OCI-LY7 (cell line): Measurements from ENCODE around the gene NOTCH4. TPM values are rescaled to one million over a fixed set of nuclear protein-coding genes. Genes with fewer than 3 reads are reported as not detected.
"Not testable (repeated sequence)": the region's sequence is repeated elsewhere in the genome, so short reads cannot be mapped to it uniquely, and the experiment has no call there.

ENCODE experiments used
- BruUV-seq: library from RNA; stranded (reverse); fragments of 400-500 nt; replicated peaks from 2 replicates; lab custom pipeline; 2021; lab: Mats Ljungman, UMichigan
- CTCF ChIA-PET: fragments of 300-600 bp; sonication (Branson Sonifier 250); formaldehyde crosslinking; loops from one replicate; lab custom pipeline; 2022; ENCODE audit warnings: antibody characterized with exemption; ENCODE audit not compliant: unreplicated experiment; lab: Charles Lee
- POLR2A ChIA-PET: fragments of 300-600 bp; sonication (Branson Sonifier 250); formaldehyde crosslinking; loops from one replicate; lab custom pipeline; 2022; ENCODE audit warnings: antibody characterized with exemption; lab: Charles Lee
- DNase-seq: peaks from one replicate; pipeline ENCODE4 v3.0.0-alpha.2; 2015; ENCODE audit warnings: low spot score
- H2AFZ ChIP-seq: fragments of 200-600 bp; sonication (generic), shearing (Covaris generic); 2 replicates; pipeline ENCODE4 v1.6.1; 2014; ENCODE audit warnings: mild to moderate bottlenecking, antibody characterized with exemption, low read length, moderate library complexity
- H3K27ac ChIP-seq: fragments of 200-600 bp; sonication (generic); 2 replicates; pipeline ENCODE4 v1.5.1; 2014; ENCODE audit warnings: mixed run types, low read depth, mild to moderate bottlenecking, moderate library complexity, low read length, inconsistent platforms; ENCODE audit not compliant: poor library complexity, severe bottlenecking
- H3K36me3 ChIP-seq: fragments of 200-600 bp; sonication (generic); 2 replicates; pipeline ENCODE4 v1.6.1; 2014; ENCODE audit warnings: mild to moderate bottlenecking, antibody characterized with exemption, low read length, moderate library complexity, mixed read lengths; ENCODE audit not compliant: insufficient read depth
- H3K4me1 ChIP-seq: fragments of 200-600 bp; sonication (generic); 2 replicates; pipeline ENCODE4 v1.5.1; 2014; ENCODE audit warnings: mild to moderate bottlenecking, low read length; ENCODE audit not compliant: insufficient read depth, poor library complexity, severe bottlenecking
- H3K4me2 ChIP-seq: fragments of 200-600 bp; sonication (generic); 2 replicates; pipeline ENCODE4 v1.6.1; 2014; ENCODE audit warnings: mild to moderate bottlenecking, low read length
- H3K4me3 ChIP-seq: fragments of 200-600 bp; sonication (generic); 2 replicates; pipeline ENCODE4 v1.5.1; 2014; ENCODE audit warnings: mild to moderate bottlenecking, low read depth, low read length; ENCODE audit not compliant: poor library complexity, severe bottlenecking
- H3K79me2 ChIP-seq: fragments of 200-600 bp; sonication (generic); 2 replicates; pipeline ENCODE4 v1.6.1; 2016; ENCODE audit warnings: low read depth, mild to moderate bottlenecking, low read length, moderate library complexity, mixed read lengths; ENCODE audit not compliant: insufficient read depth
- H3K9me2 ChIP-seq: fragments of 200-600 bp; sonication (generic); 2 replicates; pipeline ENCODE4 v1.6.1; 2016; ENCODE audit warnings: mild to moderate bottlenecking, low read length, mixed read lengths; ENCODE audit not compliant: insufficient read depth
- H3K9me3 ChIP-seq: fragments of 200-600 bp; sonication (generic); 2 replicates; pipeline ENCODE4 v1.6.1; 2014; ENCODE audit warnings: mild to moderate bottlenecking, mixed run types, low read length, mixed read lengths
- H4K20me1 ChIP-seq: fragments of 200-600 bp; sonication (generic); 2 replicates; pipeline ENCODE4 v1.6.1; 2014; ENCODE audit warnings: mild to moderate bottlenecking, antibody characterized with exemption, low read length, moderate library complexity, mixed read lengths; ENCODE audit not compliant: insufficient read depth
- EZH2phosphoT487 ChIP-seq: fragments of 200-600 bp; sonication (generic); IDR thresholded peaks from 2 replicates; pipeline ENCODE4 v1.6.1; 2018; ENCODE audit warnings: low read depth, borderline replicate concordance, mild to moderate bottlenecking, mixed run types, antibody characterized with exemption, low read length, moderate library complexity, mixed read lengths
- intact Hi-C: fragments of 100-400 bp; cut with micrococcal nuclease; formaldehyde crosslinking; loops from one replicate; pipeline ENCODE4 v1.10.0; 2022; ENCODE audit not compliant: unreplicated experiment
- total RNA-seq, 2 experiments: library from RNA; depleted of rRNA in 1 of 2; stranded (reverse); fragments of >200 nt in 1 of 2; shearing (Covaris generic) in 1 of 2; gene quantifications; 2 replicates each; pipeline ENCODE4 v1.2.3, GENCODE V29; 2014 to 2022
- TF ChIP-seq, protein P1 (sequence below): fragments of 200-600 bp; sonication (generic); conservative IDR thresholded peaks from 2 replicates; pipeline ENCODE4 v1.5.1; 2014; ENCODE audit warnings: mild to moderate bottlenecking, antibody characterized with exemption, low read length, moderate library complexity, mixed read lengths

NOTCH4 gene
- total RNA-seq, 2 experiments from 2014 or later: 1.4 to 2.4 TPM

DNA sequence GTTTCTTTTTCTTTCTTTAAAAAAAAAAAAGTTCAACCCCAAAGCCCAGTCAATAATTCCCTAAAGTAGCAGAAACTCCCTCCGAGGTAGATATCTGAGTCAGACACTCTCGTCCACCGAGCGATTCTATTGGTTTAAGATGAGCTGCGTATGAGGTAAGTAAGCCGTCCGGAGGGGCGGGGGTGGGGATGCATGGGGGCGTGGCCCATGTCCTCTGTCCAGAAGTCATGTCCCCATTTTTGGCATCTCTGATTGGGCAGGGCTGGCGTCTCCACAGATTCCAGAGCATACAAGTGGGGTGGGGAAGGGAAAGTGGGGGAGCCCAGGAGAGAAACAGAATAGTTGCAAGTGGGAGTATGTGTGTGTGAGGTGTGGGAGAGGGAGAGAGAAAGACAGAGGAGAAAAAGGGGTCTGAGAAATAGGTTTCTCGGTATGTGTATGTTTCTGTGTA, 38.2 kb downstream of the NOTCH4 start:
- CTCF ChIA-PET: interaction anchor here (0.7 kb wide), 1 partner anchor 287 kb away, joined by 6 read pairs; no protein-coding TSS in a partner anchor
- H3K9me2 ChIP-seq, H3K4me3 ChIP-seq, intact Hi-C loops, H3K9me3 ChIP-seq, POLR2A ChIA-PET, H2AFZ ChIP-seq, H4K20me1 ChIP-seq, H3K4me2 ChIP-seq, H3K27ac ChIP-seq, BruUV-seq, DNase-seq: not testable (repeated sequence)
- peaks cover 12% of the 10 kb centered on the region; the same call in 1 of the 2 replicates for H3K79me2 ChIP-seq
- peaks cover 36% of the 10 kb centered on the region for H3K4me1 ChIP-seq
- H3K36me3 ChIP-seq: peaks cover 62% of the 10 kb centered on the region

- BruUV-seq: no TSS peak
- CTCF ChIA-PET: no interaction called here
- Histone ChIP-seq H3K4me3 (no peak within 1 kb of the TSS), H4K20me1 (no peaks in the 10 kb centered on the region), H3K4me2 (no peak within 1 kb of the TSS), H3K9me2 (no peaks in the 10 kb centered on the region), H3K9me3 (no peaks in the 10 kb centered on the region), H3K79me2 (peaks cover 6% of the 10 kb centered on the region; the same call in 1 of the 2 replicates), H3K36me3 (peaks cover 64% of the 10 kb centered on the region), H2AFZ (no peak within 1 kb of the TSS), H3K27ac (no peak within 1 kb of the TSS), H3K4me1 (peaks cover 40% of the 10 kb centered on the region)
- POLR2A ChIA-PET: no interaction called here
- TF ChIP-seq EZH2phosphoT487: no peak
- TF ChIP-seq, protein P1, sequence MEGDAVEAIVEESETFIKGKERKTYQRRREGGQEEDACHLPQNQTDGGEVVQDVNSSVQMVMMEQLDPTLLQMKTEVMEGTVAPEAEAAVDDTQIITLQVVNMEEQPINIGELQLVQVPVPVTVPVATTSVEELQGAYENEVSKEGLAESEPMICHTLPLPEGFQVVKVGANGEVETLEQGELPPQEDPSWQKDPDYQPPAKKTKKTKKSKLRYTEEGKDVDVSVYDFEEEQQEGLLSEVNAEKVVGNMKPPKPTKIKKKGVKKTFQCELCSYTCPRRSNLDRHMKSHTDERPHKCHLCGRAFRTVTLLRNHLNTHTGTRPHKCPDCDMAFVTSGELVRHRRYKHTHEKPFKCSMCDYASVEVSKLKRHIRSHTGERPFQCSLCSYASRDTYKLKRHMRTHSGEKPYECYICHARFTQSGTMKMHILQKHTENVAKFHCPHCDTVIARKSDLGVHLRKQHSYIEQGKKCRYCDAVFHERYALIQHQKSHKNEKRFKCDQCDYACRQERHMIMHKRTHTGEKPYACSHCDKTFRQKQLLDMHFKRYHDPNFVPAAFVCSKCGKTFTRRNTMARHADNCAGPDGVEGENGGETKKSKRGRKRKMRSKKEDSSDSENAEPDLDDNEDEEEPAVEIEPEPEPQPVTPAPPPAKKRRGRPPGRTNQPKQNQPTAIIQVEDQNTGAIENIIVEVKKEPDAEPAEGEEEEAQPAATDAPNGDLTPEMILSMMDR: no peak
- DNase-seq: no peak
- intact Hi-C loops: no loop called here
Measured at GRCh38 chr6:32184084-32184640, 39.7 kb downstream of the NOTCH4 start, which contains the start of gene AGER. Gene AGER, minus strand, starts transcription at chr6:32184253. Its CDS starts 31 bp downstream, at chr6:32184222.

DNA sequence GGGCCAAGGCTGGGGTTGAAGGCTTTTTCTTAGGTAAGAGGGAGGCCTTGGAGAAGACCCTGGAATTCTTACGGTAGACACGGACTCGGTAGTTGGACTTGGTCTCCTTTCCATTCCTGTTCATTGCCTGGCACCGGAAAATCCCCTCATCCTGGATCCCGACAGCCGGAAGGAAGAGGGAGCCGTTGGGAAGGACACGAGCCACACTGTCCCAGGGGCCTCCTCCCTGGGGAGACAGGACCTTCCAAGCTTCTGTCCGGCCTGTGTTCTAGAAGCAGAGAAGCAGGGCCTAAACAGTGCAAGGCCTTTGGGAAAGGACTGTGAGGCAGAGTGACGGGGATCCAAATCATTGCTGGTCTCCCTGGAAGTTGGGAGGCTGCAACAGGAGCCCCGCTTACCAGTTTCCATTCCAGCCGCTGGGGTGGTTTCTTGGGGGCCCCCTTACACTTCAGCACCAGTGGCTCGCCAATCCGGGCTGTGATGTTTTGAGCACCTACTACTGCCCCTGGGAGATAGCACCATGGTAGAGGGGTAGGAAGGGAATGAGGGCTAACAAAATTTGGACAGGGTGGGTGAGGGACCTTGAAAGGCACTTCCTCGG, 40.3 kb downstream of the NOTCH4 start:
- Histone ChIP-seq H3K36me3 (peaks cover 62% of the 10 kb centered on the region), H3K4me3 (no peak overlapping the region), H3K27ac (no peak overlapping the region), H3K9me2 (no peaks in the 10 kb centered on the region), H4K20me1 (no peaks in the 10 kb centered on the region), H3K79me2 (no peaks in the 10 kb centered on the region; the same call in 1 of the 2 replicates), H3K4me2 (no peak overlapping the region), H3K9me3 (no peaks in the 10 kb centered on the region), H3K4me1 (peaks cover 38% of the 10 kb centered on the region), H2AFZ (no peak overlapping the region)
- POLR2A ChIA-PET: no interaction called here
- no TSS peak for BruUV-seq
- intact Hi-C loops: no loop called here
- no peak for DNase-seq
- TF ChIP-seq, protein P1: no peak
- no peak for TF ChIP-seq EZH2phosphoT487
- CTCF ChIA-PET: no interaction called here
